ENCODE measurements around the gene PRDM10. TPM values are rescaled to one million over a fixed set of nuclear protein-coding genes. Genes with fewer than 3 reads are reported as not detected.

PRDM10 gene
- total RNA-seq, 1 experiment from 2014 or later, result 9.2 TPM

- Histone ChIP-seq H3K27me3 (ENCODE audit: insufficient read depth, low read length) (no peaks in the 10 kb centered on the region), H3K4me2 (ENCODE audit: low read length) (no peak overlapping the region), H3K4me1 (ENCODE audit: control insufficient read depth in 1 of 2, insufficient read depth in 2 of 2, low read length in 2 of 2) (peaks cover 0 to 5% of the 10 kb centered on the region in 2 experiments; a peak in 2 of 4 replicates), H3K9ac (ENCODE audit: low read length) (no peak overlapping the region), H3K36me3 (ENCODE audit: control insufficient read depth in 1 of 2, insufficient read depth in 2 of 2, low read length in 2 of 2) (no peaks in the 10 kb centered on the region), H3K79me2 (ENCODE audit: insufficient read depth, low read length) (no peaks in the 10 kb centered on the region), H3K9me3 (ENCODE audit: control insufficient read depth in 1 of 2, insufficient read depth in 1 of 2, low read depth in 1 of 2, low read length in 2 of 2) (no peaks in the 10 kb centered on the region), H3K4me3 (replicated peaks in 1 of 2; ENCODE audit: low read depth in 1 of 2, low read length in 2 of 2) (no peak overlapping the region), H3K27ac (ENCODE audit: low read depth, low read length) (no peak overlapping the region), H3K9me2 (ENCODE audit: insufficient read depth) (no peaks in the 10 kb centered on the region), H2AFZ (ENCODE audit: low read depth, low read length, poor library complexity, severe bottlenecking) (no peak overlapping the region), H4K20me1 (ENCODE audit: insufficient read depth) (no peaks in the 10 kb centered on the region)
- no peak for ATAC-seq
- no TSS peak for BruUV-seq (replicated peaks)
- ChIA-PET CTCF (no interaction called here), POLR2A (no interaction called here), RAD21 (ENCODE audit: low non-redundant PET in 1 of 2, low total read pairs in 2 of 2, uncharacterized antibody in 2 of 2, unreplicated experiment in 2 of 2) (no interaction called here)
- no peak for DNase-seq (ENCODE audit: low read depth, low spot score)
- TF ChIP-seq MAX (IDR thresholded peaks at IDR 0.05) (no peak), JUND (IDR thresholded peaks at IDR 0.05) (no peak), SRF (IDR thresholded peaks at IDR 0.05; ENCODE audit: low read depth) (no peak), EZH2 (IDR thresholded peaks at IDR 0.05) (no peak), POLR2AphosphoS5 (IDR thresholded peaks at IDR 0.05; ENCODE audit: low read depth, low read length) (no peak), REST (IDR thresholded peaks at IDR 0.05; ENCODE audit: low read depth) (no peak), ATF3 (IDR thresholded peaks at IDR 0.05) (no peak), ELF1 (IDR thresholded peaks at IDR 0.05; ENCODE audit: borderline replicate concordance, low read depth) (no peak)
- intact Hi-C loops (cut with micrococcal nuclease), result no loop called here
These were observed 48.4 kb upstream of the PRDM10 start for GRCh38 chr11:130051082-130051481.
